Stimulated activated CD4-positive, alpha-beta T cell treated with anti-CD3 and anti-CD28 coated beads, Interleukin-2, amount 100 ng/mL, for 4 hours (primary cell): Measurements from ENCODE around the gene GALNT17.

Source experiments
- DNase-seq: peaks from one replicate; pipeline ENCODE4 v3.0.0-alpha.2; 2020; ENCODE audit warnings: low read depth

GALNT17 gene

GRCh38 chr7:71393661-71394060 lies 261.7 kb downstream of the GALNT17 start:
- no peak for DNase-seq

GRCh38 chr7:71402684-71403083 lies 270.7 kb downstream of the GALNT17 start:
- no peak for DNase-seq

- no peak for DNase-seq
Observed at GRCh38 chr7:71403202-71403946, 271.4 kb downstream of the GALNT17 start.

- no peak for DNase-seq
Observed at GRCh38 chr7:71404726-71405345, 272.9 kb downstream of the GALNT17 start.

GRCh38 chr7:71408271-71408670 lies 276.3 kb downstream of the GALNT17 start:
- no peak for DNase-seq

GRCh38 chr7:71409550-71410157 lies 277.7 kb downstream of the GALNT17 start:
- no peak for DNase-seq

- DNase-seq: no peak
Observed at GRCh38 chr7:71411475-71411874, 279.5 kb downstream of the GALNT17 start.

GRCh38 chr7:71414490-71414889 lies 282.5 kb downstream of the GALNT17 start:
- DNase-seq: no peak

- no peak for DNase-seq
Observed at GRCh38 chr7:71419546-71420337, 287.8 kb downstream of the GALNT17 start.

- no peak for DNase-seq
Observed at GRCh38 chr7:71422104-71422503, 290.2 kb downstream of the GALNT17 start.

GRCh38 chr7:71424166-71425035 lies 292.5 kb downstream of the GALNT17 start:
- DNase-seq: no peak

- DNase-seq: no peak
Observed at GRCh38 chr7:71429083-71429482, 297.1 kb downstream of the GALNT17 start.

GRCh38 chr7:71430246-71430645 lies 298.3 kb downstream of the GALNT17 start:
- no peak for DNase-seq

- DNase-seq: no peak
Observed at GRCh38 chr7:71439321-71439720, 307.4 kb downstream of the GALNT17 start.

GRCh38 chr7:71442492-71443190 lies 310.7 kb downstream of the GALNT17 start:
- DNase-seq: no peak

- no peak for DNase-seq
Observed at GRCh38 chr7:71443191-71443530, 311.2 kb downstream of the GALNT17 start.

- no peak for DNase-seq
Observed at GRCh38 chr7:71444130-71444529, 312.2 kb downstream of the GALNT17 start.

- DNase-seq: no peak
Observed at GRCh38 chr7:71453630-71454029, 321.7 kb downstream of the GALNT17 start.

- no peak for DNase-seq
Observed at GRCh38 chr7:71454981-71455380, 323.0 kb downstream of the GALNT17 start.

- no peak for DNase-seq
Observed at GRCh38 chr7:71457021-71457420, 325.1 kb downstream of the GALNT17 start.
